Activated naive CD4-positive, alpha-beta T cell (primary cell): ENCODE results near the gene IGFN1.

Source experiments
- DNase-seq, 4 experiments: peaks; one replicate each; lab custom pipeline; 2025; lab: John Stamatoyannopoulos, UW

Gene IGFN1

DNA sequence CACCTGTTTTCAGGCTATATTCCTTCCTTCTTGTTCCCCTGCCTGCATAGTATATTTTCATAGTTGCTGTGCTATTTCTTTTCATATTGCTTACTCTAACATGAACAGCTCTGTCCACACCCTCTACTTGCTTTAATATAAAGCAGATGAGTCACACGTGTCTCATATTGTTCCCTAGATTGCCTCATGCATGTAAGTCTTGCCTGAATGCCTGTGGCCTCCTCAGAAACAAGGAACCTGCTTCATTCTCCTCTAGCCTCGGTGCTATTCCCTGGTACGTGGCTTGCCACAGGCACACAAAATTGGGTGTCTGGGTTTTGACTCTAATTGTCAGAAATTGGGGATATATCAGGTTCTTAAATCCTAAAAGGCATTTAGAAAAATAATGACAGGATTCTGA lies 76.2 kb downstream of the IGFN1 start:
- no peak for DNase-seq

GRCh38 chr1:201267481-201268229 lies 77.0 kb downstream of the IGFN1 start:
- no peak for DNase-seq

DNA sequence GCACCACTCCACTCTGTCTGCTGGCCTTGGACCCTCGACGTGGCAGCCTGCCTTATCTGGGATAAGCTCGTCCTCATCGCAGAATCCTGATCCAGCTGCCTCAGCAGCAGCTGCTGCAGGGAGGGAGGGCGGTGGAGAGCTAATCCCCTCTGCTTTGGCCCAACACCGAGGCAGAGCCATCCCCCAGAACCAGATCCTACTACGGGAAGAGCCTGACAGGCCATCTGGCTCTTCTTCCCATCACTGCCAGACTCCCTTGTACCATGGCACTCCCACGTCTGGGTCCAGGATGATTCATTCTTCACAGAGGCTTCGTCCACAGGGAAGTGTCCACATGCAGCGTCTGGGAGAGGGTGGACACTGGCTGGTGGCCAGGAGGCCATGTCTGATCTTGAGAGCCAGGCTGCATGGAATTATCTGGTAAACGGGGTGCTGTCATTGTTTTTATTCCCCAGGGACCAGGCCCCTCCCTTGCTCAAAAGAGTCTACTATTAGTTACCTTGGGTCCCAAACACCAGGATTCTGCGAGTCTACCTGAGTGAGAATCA lies 78.1 kb downstream of the IGFN1 start:
- no peak for DNase-seq

DNA sequence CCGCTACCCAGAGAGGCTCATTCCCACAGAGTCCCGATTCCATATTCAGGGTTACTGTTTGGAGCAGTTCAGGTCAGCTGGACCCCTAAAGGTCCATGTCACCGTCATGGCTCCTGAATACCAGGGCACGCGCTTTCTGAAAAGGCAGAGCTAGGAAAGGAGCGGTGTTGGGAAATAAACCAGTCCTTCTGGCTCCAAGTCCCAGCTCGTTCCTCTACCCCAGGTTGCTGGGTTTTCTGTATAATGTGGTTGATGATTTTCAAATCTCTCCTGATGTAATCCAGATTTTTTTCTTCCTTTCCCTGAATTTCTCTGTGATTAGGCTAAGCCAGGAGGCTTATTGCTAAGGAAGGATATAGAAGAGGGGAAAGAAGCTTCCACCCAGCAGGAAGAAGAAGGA lies 78.7 kb downstream of the IGFN1 start:
- no peak for DNase-seq

- DNase-seq = no peak
Measured at GRCh38 chr1:201269900-201270410, 79.3 kb downstream of the IGFN1 start.

DNA sequence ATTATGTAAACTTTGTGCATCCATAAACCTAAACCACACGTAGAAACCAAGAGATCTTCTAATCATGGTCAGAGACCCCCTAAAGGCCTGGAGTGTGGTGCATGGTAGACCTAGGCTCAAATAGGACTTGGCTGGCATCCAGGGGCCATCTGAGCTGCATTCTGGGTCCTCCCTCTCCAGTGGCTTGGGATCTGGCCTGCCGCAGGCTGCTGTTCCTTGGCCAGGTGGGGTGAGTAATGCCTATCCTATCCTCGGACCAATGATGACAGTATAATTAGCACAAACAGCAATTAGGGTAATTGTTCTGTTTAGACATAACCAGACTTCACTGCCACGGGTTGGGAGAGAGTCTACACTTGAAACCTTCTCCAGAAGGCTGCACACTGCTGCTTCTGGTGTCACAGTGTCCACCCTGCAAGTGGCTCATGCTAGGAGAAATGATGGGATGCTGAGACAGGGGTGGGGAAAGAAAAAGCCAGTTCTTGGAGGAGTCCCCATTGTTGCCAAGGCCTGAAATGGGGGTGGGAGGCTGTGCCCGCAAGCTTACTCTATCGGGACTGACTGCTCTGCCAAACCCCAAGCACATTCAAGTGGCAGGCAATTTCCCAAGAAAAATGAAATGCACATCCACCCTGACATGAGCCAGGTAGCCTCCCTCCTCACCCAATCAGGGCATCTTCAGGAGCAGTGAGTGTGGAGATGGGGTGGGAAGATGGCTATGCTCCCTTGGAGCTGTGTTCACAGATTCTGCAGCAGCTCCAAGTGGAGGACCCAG lies 80.2 kb downstream of the IGFN1 start:
- DNase-seq = no peak

- no peak for DNase-seq
Measured at GRCh38 chr1:201272799-201273198, 82.2 kb downstream of the IGFN1 start.

- no peak for DNase-seq
Measured at GRCh38 chr1:201274616-201275252, 84.1 kb downstream of the IGFN1 start.

DNA sequence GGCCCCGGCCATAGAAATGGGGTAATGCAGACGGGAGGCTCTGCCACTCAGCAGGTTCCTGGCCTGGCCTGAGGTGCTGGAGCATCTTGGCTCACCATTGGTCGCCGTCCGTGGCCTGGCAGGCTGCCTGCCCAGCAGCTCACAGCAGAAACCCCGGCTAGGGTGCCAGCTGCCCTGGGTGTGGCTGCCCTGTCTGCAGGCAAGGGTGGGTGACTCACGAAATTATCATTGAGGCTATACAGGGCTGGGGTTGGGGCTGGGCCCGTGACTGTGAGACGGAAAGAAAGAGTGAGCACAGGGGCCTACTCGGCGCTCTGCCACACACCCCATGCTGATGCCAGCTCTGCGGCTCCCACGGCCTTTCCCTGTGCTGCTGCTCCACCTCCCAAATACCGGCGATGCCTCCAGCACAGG lies 84.6 kb downstream of the IGFN1 start:
- no peak for DNase-seq

DNA sequence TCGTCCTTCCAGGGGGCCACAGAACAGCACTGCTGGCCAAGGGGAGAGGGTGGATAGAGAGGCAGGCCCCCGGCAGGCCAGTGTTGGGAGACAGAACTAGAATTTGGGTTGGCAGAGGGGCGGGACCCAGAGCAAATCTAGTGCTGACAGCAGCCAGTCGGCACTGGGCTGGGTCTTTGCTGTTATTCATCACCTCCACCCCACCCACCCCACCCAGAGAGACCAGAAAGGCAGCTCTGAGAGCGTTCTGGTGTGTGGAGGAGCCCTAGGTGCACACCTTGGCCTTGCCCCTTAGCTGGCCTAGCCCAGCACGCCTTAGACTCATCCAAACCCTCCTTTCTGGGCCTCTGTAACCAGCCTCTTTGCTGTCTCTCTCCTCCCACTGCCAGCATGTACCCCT lies 86.3 kb downstream of the IGFN1 start:
- DNase-seq = no peak

DNA sequence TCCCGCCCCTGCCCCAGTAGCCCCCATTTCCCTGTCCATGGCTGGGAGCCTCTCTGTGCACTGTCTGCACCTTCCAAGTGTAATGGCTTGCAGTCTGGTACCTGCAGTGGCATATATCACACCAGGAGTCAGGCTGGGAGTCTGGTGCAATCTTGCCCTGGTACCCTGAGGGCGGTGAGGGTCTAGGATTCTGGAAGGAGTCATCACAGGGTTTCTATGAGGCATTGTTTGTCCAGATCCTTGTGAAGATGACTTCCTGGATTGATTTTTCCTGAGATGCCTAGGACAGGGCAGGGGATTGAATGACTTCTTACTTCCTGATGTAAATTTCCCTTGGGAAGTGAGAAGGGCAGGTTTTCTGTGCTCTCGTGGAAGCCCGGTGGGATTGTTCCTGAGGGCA lies 86.8 kb downstream of the IGFN1 start:
- no peak for DNase-seq
